SK-N-SH treated with all-trans-retinoic acid at 6 μM for 48 hours (cell line): ENCODE measurements around the gene SYT6.

Experiments used
- ATAC-seq: fragments of 200-7000 bp; cut with Tn5 transposase; 3 replicates; pipeline ENCODE4 v1.9.1; 2020; ENCODE audit warnings: mild to moderate bottlenecking, moderate library complexity
- ARNTL ChIP-seq: fragments of 450-650 bp; formaldehyde crosslinking; IDR thresholded peaks from 2 replicates; pipeline ENCODE4 v1.5.0; 2020; ENCODE audit warnings: low read depth, mild to moderate bottlenecking, moderate library complexity, borderline replicate concordance
- BACH2 ChIP-seq: fragments of 250-450 bp; sonication (Bioruptor Pico); IDR thresholded peaks from 2 replicates; pipeline ENCODE4 v1.9.0; 2021; ENCODE audit warnings: mild to moderate bottlenecking, borderline replicate concordance
- CREB5 ChIP-seq: fragments of 250-450 bp; sonication (Bioruptor Pico); IDR thresholded peaks from 2 replicates; pipeline ENCODE4 v1.5.1; 2020; ENCODE audit warnings: low read depth, mild to moderate bottlenecking, moderate library complexity
- CSDC2 ChIP-seq: fragments of 250-450 bp; sonication (Bioruptor Pico); IDR thresholded peaks from 2 replicates; pipeline ENCODE4 v1.5.0; 2020; ENCODE audit warnings: mild to moderate bottlenecking, moderate library complexity
- ESRRG ChIP-seq: fragments of 250-450 bp; sonication (Bioruptor Pico); IDR thresholded peaks from 2 replicates; pipeline ENCODE4 v1.6.1; 2021; ENCODE audit warnings: mild to moderate bottlenecking
- GLIS3 ChIP-seq: fragments of 250-450 bp; sonication (Bioruptor Pico); IDR thresholded peaks from 2 replicates; pipeline ENCODE4 v1.5.0; 2020; ENCODE audit warnings: mild to moderate bottlenecking, moderate library complexity
- ISL1 ChIP-seq: fragments of 250-450 bp; sonication (Bioruptor Pico); IDR thresholded peaks from 2 replicates; pipeline ENCODE4 v2.1.2; 2022; ENCODE audit warnings: mild to moderate bottlenecking, moderate library complexity
- OSR1 ChIP-seq: fragments of 250-450 bp; sonication (Bioruptor Pico); IDR thresholded peaks from 2 replicates; pipeline ENCODE4 v1.8.0; 2022; ENCODE audit warnings: moderate library complexity, mild to moderate bottlenecking, inconsistent platforms
- PATZ1 ChIP-seq: fragments of 250-450 bp; sonication (Bioruptor Pico); IDR thresholded peaks from 2 replicates; pipeline ENCODE4 v1.8.0; 2020; ENCODE audit warnings: mild to moderate bottlenecking, moderate library complexity, borderline replicate concordance
- POU6F1 ChIP-seq: fragments of 250-450 bp; sonication (Bioruptor Pico); IDR thresholded peaks from 2 replicates; pipeline ENCODE4 v1.8.0; 2021; ENCODE audit warnings: low read depth, mild to moderate bottlenecking, moderate library complexity, borderline replicate concordance
- PPARA ChIP-seq: fragments of 250-450 bp; sonication (Bioruptor Pico); IDR thresholded peaks from 2 replicates; pipeline ENCODE4 v1.5.0; 2020; ENCODE audit warnings: mild to moderate bottlenecking, borderline replicate concordance
- RARB ChIP-seq: fragments of 250-450 bp; sonication (Bioruptor Pico); IDR thresholded peaks from 2 replicates; pipeline ENCODE4 v1.8.0; 2021; ENCODE audit warnings: mild to moderate bottlenecking, moderate library complexity
- SNAI2 ChIP-seq: fragments of 250-450 bp; sonication (Bioruptor Pico); IDR thresholded peaks from 2 replicates; pipeline ENCODE4 v1.5.0; 2020; ENCODE audit warnings: mild to moderate bottlenecking, moderate library complexity
- TCF4 ChIP-seq: fragments of 250-450 bp; sonication (Bioruptor Pico); IDR thresholded peaks from 2 replicates; pipeline ENCODE4 v1.8.0; 2021; ENCODE audit warnings: mild to moderate bottlenecking, moderate library complexity, borderline replicate concordance
- TOX ChIP-seq: fragments of 250-450 bp; sonication (Bioruptor Pico); IDR thresholded peaks from 2 replicates; pipeline ENCODE4 v1.8.0; 2021; ENCODE audit warnings: mild to moderate bottlenecking, moderate library complexity, borderline replicate concordance
- TSHZ2 ChIP-seq: fragments of 250-450 bp; sonication (Bioruptor Pico); IDR thresholded peaks from 2 replicates; pipeline ENCODE4 v1.5.0; 2020; ENCODE audit warnings: mild to moderate bottlenecking, moderate library complexity
- ZC3H10 ChIP-seq: fragments of 250-450 bp; sonication (Bioruptor Pico); IDR thresholded peaks from 2 replicates; pipeline ENCODE4 v1.5.1; 2021; ENCODE audit warnings: mild to moderate bottlenecking, moderate library complexity
- ZFP3 ChIP-seq: fragments of 250-450 bp; sonication (Bioruptor Pico); IDR thresholded peaks from 2 replicates; pipeline ENCODE4 v1.5.0; 2020; ENCODE audit warnings: mild to moderate bottlenecking, moderate library complexity
- ZFP30 ChIP-seq: fragments of 450-650 bp; formaldehyde crosslinking; IDR thresholded peaks from 2 replicates; pipeline ENCODE4 v1.5.0; 2022; ENCODE audit warnings: mild to moderate bottlenecking, moderate library complexity
- ZNF565 ChIP-seq: fragments of 450-650 bp; formaldehyde crosslinking; conservative IDR thresholded peaks from 2 replicates; pipeline ENCODE4 v1.5.0; 2020; ENCODE audit warnings: low read depth, mild to moderate bottlenecking, moderate library complexity
- ZNF70 ChIP-seq: fragments of 450-650 bp; formaldehyde crosslinking; IDR thresholded peaks from 2 replicates; pipeline ENCODE4 v1.5.0; 2020; ENCODE audit warnings: mild to moderate bottlenecking, moderate library complexity
- ZNF8 ChIP-seq: fragments of 450-650 bp; formaldehyde crosslinking; IDR thresholded peaks from 2 replicates; pipeline ENCODE4 v1.5.0; 2020; ENCODE audit warnings: mild to moderate bottlenecking, moderate library complexity

SYT6 gene

GRCh38 chr1:114124644-114125043, 29.0 kb downstream of the SYT6 start:
- no peak for ATAC-seq
- TF ChIP-seq ZFP30 (CRISPR knock-in tag) (no peak), ZNF8 (no peak), TOX (CRISPR knock-in tag) (no peak), PPARA (CRISPR knock-in tag) (no peak), ISL1 (CRISPR knock-in tag) (no peak), RARB (CRISPR knock-in tag) (no peak), ZC3H10 (CRISPR knock-in tag) (no peak), ZFP3 (CRISPR knock-in tag) (no peak), POU6F1 (CRISPR knock-in tag) (no peak), SNAI2 (CRISPR knock-in tag) (no peak), GLIS3 (CRISPR knock-in tag) (no peak), TCF4 (CRISPR knock-in tag) (no peak), TSHZ2 (CRISPR knock-in tag) (no peak), ESRRG (CRISPR knock-in tag) (no peak), ZNF70 (no peak), OSR1 (CRISPR knock-in tag) (no peak), BACH2 (CRISPR knock-in tag) (no peak)

GRCh38 chr1:114122941-114123618, 30.6 kb downstream of the SYT6 start:
- no peak for ATAC-seq
- TF ChIP-seq TCF4 (CRISPR knock-in tag), result no peak
- TF ChIP-seq BACH2 (CRISPR knock-in tag), result no peak
- no peak for TF ChIP-seq ARNTL
- no peak for TF ChIP-seq ZNF8
- no peak for TF ChIP-seq OSR1 (CRISPR knock-in tag)
- no peak for TF ChIP-seq ZNF565
- TF ChIP-seq POU6F1 (CRISPR knock-in tag), result no peak
- no peak for TF ChIP-seq CREB5 (CRISPR knock-in tag)
- no peak for TF ChIP-seq SNAI2 (CRISPR knock-in tag)
- TF ChIP-seq ZC3H10 (CRISPR knock-in tag), result no peak
- no peak for TF ChIP-seq ZFP30 (CRISPR knock-in tag)
- TF ChIP-seq ZNF70, result no peak
- no peak for TF ChIP-seq ISL1 (CRISPR knock-in tag)
- no peak for TF ChIP-seq PATZ1 (CRISPR knock-in tag)
- no peak for TF ChIP-seq GLIS3 (CRISPR knock-in tag)
- TF ChIP-seq CSDC2 (CRISPR knock-in tag), result no peak
- no peak for TF ChIP-seq RARB (CRISPR knock-in tag)
- TF ChIP-seq ZFP3 (CRISPR knock-in tag), result no peak
- no peak for TF ChIP-seq TOX (CRISPR knock-in tag)
- no peak for TF ChIP-seq ESRRG (CRISPR knock-in tag)
- TF ChIP-seq, all 23 proteins: peak for 0
